Fibroblast of villous mesenchyme (primary cell): ENCODE results near the gene STK39. TPM values are rescaled to one million over a fixed set of nuclear protein-coding genes. Genes with fewer than 3 reads are reported as not detected.
A peak's percentile ranks its signal among the peaks of the same experiment; 100 is the strongest.

Source experiments
- DNase-seq: peaks from one replicate; pipeline ENCODE4 v3.0.0-alpha.2; 2010; ENCODE audit warnings: low read depth
- H3K4me3 ChIP-seq: 2 replicates; pipeline ENCODE4 v1.5.1; 2011; ENCODE audit warnings: low read depth, mild to moderate bottlenecking, low read length
- total RNA-seq: library from RNA; depleted of rRNA; stranded (reverse); fragments of >200 nt; gene quantifications from 2 replicates; pipeline ENCODE4 v1.2.3, GENCODE V29; 2012
- TF ChIP-seq, protein P1 (sequence below): IDR thresholded peaks from 2 replicates; pipeline ENCODE4 v1.5.1; 2012; ENCODE audit warnings: low read depth, mild to moderate bottlenecking, low read length; ENCODE audit not compliant: insufficient read depth

STK39 gene
- total RNA-seq, 1 donor: 27.2 TPM

DNA sequence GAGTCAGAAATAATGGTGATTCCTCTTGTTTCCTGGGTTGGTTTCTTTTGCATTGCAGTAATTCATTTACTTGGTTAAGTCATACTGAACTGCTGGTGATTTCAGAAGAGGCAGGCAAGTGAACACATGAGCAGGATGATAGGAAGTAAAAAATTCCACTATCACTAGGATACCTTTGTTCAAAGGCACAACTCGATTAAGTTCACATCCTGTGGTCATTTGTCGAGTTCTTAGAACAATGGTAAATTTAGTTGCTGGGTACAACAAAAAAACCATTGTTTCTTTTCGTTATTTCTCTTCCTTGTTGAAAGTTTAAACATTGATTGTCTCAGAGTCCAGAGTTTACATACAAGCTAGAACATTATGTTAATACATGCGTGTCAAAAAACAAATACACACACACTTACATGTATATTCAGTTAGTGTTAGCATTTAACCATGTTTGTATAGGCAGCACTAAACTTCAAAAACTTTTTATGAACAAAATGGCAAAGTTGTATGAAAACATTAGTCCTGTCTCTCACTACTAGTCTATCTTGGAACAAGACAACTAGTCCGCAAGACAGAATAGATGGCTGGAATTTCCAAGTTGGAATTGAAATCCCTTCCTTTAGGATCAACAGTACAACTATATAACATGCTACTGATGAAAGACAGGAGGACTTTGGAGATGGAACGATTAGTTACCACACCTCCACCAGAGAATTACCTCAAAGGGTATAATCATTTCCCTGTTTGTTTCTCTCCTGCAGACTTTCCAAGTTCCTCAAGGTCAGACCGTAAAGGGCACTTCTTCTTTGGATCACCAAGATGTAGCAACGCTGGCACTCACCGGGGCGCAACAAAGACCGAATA, 26.2 kb downstream of the STK39 start:
- DNase-seq: no peak
- TF ChIP-seq, protein P1, sequence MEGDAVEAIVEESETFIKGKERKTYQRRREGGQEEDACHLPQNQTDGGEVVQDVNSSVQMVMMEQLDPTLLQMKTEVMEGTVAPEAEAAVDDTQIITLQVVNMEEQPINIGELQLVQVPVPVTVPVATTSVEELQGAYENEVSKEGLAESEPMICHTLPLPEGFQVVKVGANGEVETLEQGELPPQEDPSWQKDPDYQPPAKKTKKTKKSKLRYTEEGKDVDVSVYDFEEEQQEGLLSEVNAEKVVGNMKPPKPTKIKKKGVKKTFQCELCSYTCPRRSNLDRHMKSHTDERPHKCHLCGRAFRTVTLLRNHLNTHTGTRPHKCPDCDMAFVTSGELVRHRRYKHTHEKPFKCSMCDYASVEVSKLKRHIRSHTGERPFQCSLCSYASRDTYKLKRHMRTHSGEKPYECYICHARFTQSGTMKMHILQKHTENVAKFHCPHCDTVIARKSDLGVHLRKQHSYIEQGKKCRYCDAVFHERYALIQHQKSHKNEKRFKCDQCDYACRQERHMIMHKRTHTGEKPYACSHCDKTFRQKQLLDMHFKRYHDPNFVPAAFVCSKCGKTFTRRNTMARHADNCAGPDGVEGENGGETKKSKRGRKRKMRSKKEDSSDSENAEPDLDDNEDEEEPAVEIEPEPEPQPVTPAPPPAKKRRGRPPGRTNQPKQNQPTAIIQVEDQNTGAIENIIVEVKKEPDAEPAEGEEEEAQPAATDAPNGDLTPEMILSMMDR: no peak
- no peak overlapping the region for H3K4me3 ChIP-seq

DNA sequence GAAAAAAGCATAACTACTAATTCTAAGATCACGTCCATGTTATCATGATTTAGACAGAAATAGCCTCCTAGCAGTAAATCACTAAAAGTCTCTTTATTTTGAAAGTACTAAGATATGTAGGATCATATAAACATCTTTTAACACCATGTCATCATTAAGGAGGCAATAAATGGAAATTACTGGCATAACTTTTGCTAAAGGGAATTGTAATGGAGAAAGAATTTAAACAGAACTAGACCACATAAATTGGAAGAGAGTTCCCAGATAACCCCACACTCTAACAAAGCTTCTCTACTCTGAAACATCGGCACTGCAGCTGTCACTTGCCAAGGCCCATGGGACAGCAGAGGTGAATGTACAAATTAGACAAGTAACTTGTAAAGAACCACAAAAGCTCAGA, 29.5 kb downstream of the STK39 start:
- TF ChIP-seq, protein P1: no peak
- H3K4me3 ChIP-seq: no peak overlapping the region
- peak; percentile 58 for DNase-seq

DNA sequence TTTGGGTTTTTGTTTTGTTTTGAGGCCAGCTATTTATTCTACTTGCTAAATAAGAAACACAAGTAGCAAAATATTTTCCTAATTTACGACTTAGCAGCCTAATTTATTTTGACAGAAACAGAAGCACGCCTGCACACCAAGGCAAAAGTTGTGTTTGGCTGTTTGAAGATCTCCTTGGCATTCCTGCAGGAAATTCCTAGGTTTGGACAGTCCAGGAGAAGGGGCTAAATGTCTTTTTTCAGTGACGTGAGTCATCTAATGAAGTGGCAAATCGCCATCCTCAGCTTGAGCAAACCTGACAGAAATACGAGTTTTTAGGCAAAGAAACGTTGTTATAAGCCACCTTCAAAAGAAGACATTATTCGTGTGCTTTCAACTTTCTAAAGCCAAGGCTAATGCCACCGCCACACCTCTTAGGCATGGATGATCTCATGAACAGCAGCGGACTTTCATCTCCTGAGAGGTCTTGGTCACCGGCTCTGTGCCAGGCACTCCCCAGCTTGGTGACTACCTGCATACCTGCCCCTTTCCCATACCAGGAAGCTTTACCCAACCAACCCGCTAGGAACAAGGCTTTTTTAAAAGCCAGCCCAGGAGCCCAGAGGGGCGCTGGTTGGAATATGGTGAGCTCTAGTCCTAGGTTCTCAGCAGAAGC, 30.9 kb downstream of the STK39 start:
- no peak for DNase-seq
- TF ChIP-seq, protein P1: no peak
- H3K4me3 ChIP-seq: no peak overlapping the region

DNA sequence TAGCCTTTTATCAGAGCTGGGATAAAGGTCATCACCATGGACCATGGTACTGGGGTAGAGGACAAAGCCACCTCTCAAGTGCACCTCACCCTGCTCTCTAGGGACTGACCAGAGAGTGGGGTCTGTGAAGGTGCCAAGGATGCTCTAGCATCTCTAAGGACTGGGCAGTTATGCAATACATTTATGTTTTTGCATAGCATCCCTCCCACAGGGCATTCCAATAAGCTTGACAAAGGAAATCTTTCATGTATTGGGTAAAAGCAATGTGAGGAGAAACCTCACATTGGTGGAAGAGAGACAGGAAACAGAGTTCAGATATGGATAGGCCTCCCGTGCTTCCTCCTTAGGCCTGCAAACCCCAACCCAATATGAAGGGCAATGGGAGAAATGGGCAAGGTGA, 31.6 kb downstream of the STK39 start:
- no peak for DNase-seq
- TF ChIP-seq, protein P1: no peak
- H3K4me3 ChIP-seq: no peak overlapping the region

DNA sequence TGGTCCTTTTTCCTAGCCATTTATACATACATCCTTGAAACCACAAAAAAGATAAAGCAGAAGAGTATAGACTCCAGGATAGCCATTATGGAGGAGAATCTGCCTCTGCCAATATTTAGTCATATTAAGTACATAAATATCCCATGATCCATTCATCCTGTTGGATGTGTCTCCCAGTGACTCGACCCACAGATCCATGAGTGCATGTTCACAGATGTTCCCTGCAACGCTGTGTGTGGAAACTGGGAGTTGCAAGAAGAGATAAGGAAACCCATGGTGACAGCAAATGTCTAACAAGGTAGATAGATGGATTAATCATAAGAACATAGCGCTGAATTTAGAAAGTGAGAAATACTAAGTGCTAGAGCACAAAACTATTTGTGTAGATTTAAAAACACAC, 34.5 kb downstream of the STK39 start:
- H3K4me3 ChIP-seq: no peak overlapping the region
- TF ChIP-seq, protein P1: no peak
- DNase-seq: no peak

DNA sequence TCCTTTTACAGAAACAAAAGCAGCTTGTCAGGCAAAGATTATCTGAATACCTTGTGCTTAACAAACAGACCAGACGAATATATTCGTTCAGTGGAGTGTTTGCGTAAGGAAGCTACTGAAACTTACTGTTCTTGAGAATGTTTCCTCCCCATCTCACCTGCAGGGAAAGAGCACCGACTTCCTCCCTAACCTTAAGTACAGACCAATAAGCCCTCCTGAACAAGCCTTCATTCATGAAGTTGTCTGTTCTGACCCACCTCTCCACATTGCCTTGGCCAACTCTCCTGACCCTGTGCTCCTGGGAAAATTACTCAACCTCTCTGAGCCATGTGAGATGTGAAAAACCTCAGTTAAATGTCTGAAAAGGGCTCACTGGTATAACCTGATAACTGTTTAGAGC, 35.2 kb downstream of the STK39 start:
- TF ChIP-seq, protein P1: no peak
- H3K4me3 ChIP-seq: no peak overlapping the region
- no peak for DNase-seq
